Thyroid gland (tissue), 4 donors: Measurements from ENCODE around the gene RALGDS.

Experiments used
- CTCF ChIP-seq, 6 experiments: fragments of 200-600 bp in 3 of 6; fragments of 450-650 bp in 3 of 6; sonication (generic) in 3 of 6; IDR thresholded peaks; one replicate each; pipeline ENCODE4 v1.5.1; 2016 to 2019; ENCODE audit warnings: antibody characterized with exemption in 6 of 6, mild to moderate bottlenecking in 2 of 6, inconsistent platforms in 1 of 6, moderate library complexity in 1 of 6
- POLR2A ChIP-seq, 2 donors: fragments of 450-650 bp; IDR thresholded peaks; one replicate each; pipeline ENCODE4 v1.6.1; 2017; ENCODE audit warnings: antibody characterized with exemption in 2 of 2, mild to moderate bottlenecking in 2 of 2, moderate library complexity in 1 of 2

GRCh38 chr9:133158695-133159094 lies 37.7 kb upstream of the RALGDS start:
- no peak for TF ChIP-seq CTCF (IDR thresholded peaks at IDR 0.05)
- TF ChIP-seq POLR2A (IDR thresholded peaks at IDR 0.05) = no peak
